WI38 (cell line): ENCODE data around the gene TENT4B.

Source experiments
- H3K4me3 ChIP-seq: 2 replicates; pipeline ENCODE4 v1.5.1; 2011; ENCODE audit warnings: low read depth, mild to moderate bottlenecking, control low read depth, low read length
- TF ChIP-seq, protein P1 (sequence below): IDR thresholded peaks from 2 replicates; pipeline ENCODE4 v1.5.1; 2012; ENCODE audit warnings: low read depth, mild to moderate bottlenecking, control low read depth, low read length

The TENT4B gene

DNA sequence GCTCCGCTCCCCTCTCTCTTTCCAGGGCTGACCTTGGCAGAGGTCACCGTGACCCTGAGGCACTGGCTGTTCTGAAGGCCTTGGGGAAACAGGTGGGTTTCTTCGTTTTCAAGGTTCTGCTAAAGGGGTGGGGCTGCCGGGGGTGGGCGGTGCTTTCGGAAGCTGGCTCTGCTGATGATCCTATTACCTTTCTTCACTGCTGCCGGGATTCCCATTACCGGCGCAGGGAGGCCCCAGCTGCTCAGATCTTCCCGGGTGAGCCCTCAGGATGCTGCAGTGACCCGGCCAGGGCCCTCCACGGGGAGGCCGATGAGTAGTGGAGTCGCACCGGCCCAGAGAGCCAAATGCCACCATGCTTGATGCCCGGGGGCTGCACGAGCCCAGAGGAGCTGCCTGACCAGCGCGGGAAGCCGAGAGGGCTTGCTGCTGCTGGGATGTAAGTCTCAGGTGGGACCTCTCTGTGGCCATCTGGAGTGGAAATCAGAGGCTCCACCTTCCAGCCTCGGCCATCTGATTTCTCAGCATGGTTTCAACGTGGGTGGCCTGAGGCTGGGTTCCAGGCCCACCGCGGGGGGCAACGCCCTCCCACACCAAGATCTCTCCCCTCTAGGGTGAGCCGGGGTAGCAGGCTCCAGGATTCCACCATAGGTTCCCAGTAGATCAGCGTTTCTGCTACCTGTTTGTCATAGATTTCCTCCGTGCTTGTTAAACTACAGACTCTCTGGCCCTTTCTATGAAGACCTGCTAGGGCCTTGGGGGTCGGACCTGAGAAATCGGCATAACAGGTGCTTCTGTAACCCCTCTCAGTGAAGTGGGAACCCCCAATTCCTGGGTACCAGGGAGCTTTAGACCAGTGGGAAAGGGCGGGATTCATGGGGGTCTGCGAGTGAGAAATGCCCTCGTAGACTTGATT lies 91.7 kb downstream of the TENT4B start:
- TF ChIP-seq, protein P1, sequence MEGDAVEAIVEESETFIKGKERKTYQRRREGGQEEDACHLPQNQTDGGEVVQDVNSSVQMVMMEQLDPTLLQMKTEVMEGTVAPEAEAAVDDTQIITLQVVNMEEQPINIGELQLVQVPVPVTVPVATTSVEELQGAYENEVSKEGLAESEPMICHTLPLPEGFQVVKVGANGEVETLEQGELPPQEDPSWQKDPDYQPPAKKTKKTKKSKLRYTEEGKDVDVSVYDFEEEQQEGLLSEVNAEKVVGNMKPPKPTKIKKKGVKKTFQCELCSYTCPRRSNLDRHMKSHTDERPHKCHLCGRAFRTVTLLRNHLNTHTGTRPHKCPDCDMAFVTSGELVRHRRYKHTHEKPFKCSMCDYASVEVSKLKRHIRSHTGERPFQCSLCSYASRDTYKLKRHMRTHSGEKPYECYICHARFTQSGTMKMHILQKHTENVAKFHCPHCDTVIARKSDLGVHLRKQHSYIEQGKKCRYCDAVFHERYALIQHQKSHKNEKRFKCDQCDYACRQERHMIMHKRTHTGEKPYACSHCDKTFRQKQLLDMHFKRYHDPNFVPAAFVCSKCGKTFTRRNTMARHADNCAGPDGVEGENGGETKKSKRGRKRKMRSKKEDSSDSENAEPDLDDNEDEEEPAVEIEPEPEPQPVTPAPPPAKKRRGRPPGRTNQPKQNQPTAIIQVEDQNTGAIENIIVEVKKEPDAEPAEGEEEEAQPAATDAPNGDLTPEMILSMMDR: no peak

DNA sequence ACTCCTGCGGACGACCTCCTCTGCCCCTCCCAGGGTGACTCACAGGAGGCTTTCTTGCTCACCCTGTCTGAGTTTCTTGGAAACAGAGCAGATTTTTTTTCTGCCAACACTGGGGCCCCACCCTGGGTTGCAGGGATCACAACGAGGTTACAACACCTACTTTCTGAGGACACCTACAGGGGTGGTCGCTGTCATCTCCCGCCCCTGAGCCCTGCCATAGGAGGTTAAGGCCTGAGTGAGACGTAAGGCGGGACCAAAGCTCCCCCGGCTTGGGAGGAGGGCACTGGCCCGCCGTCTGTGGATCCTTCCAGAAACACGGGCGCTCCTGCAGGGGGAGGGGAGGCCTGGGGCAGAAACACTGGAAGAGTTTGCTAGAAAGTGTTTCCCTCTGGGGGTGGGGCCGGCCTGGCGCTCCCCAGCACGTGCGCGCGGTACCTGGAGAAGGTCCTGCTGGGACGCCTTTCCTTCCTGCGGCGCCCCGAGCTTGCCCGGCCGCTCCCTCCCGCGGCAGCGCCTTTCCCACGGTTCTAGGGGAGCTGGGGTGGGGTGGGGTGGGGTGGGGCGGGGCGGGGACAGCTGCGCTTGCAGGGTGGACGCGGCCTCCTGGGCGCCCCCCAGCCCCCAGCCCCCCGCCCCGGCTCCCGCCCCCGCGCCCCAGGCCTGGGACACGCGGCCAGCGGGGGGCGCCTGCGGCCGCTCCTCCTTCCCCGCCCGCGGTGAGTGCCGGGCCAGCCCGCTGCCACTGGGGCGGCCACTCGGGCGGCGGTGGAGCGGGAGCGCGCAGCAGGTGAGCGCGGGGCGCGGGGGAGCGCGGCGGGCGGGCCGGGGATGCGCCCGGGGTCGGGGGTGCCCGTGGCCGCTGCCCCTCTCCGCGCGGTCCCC lies 92.6 kb downstream of the TENT4B start:
- H3K4me3 ChIP-seq: peak overlapping the region; percentile 67
- TF ChIP-seq, protein P1: no peak

More for the DNA sequence above, 91.7 kb downstream of the TENT4B start:
- H3K4me3 ChIP-seq: peak overlapping the region; percentile 55; the same call in 1 of the 2 replicates

DNA sequence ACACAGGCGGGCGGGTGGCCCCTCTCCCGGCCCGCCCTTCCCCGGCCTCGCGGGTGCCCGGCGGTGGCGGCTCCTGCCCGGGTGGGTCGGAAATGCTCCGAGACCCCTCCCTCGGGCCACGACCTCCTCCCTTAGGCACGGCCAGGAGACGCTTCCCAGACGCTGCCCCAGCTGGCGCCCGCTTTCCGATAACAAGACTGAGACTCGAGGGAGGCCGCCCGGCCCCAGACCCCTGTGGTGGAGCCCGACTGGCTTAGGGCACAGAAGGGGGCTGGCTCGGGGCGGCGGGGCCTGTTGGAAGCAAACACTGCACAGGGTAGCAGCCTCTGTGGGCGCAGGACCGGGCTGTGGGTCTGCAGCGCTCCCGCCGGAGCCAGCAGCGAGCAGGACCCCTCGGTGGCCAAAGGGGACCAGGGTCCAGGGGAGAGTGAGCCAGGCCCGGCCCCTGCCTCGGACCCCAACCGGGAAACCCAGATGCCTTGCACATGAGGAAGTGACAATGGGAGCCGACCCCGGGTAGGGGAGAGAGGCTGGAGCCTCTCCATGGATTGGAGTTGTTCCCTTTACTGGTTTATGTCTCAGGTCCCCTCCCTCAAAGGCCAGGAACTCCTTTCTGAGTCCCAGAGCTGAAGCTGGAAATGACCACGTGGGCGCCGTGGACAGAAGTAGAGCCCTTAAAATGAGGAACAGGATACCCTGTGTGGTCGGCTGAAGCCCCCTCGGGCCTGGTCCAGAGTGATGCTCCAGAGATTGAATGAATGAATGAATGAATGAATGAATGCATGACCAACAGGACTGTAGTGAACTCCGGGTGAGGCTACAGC lies 93.4 kb downstream of the TENT4B start:
- peak overlapping the region; percentile 67 for H3K4me3 ChIP-seq
- TF ChIP-seq, protein P1: no peak

DNA sequence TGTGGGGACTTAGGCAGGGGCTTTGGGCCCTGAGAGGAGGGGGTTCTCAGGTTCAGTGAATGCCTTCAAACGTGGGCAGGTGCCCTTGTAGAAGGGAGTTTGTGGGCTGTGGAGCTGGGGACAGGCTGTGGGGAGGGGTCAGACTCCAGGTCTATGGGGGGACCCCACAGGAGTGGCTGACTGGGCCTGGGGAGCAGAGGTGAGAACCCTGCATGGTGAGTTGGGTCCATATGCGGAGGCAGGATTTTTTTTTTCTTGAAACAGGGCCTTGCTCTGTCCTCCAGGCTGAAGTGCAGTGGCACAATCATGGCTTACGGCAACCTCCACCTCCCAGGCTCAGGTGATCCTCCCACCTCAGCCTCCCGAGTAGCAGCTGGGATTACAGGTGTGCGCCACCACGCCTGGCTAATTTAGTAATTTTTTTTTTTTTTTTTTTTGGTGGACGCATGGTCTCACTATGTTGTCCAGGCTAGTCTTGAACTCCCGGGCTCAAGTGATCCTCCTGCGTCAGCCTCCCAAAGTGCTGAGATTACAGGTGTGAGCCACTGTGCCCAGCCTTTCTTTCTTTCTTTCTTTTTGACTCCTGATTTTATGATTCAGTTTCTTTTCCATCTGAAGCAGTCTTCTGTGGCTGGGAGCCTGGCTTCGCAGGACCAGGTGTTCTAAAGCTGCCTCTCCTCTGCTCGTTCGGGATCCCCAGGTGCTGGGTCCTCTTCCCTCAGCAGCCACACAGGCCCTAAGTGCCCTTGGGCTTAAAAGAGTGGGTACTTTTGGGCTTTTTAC lies 94.2 kb downstream of the TENT4B start:
- no peak overlapping the region for H3K4me3 ChIP-seq
- TF ChIP-seq, protein P1: no peak

DNA sequence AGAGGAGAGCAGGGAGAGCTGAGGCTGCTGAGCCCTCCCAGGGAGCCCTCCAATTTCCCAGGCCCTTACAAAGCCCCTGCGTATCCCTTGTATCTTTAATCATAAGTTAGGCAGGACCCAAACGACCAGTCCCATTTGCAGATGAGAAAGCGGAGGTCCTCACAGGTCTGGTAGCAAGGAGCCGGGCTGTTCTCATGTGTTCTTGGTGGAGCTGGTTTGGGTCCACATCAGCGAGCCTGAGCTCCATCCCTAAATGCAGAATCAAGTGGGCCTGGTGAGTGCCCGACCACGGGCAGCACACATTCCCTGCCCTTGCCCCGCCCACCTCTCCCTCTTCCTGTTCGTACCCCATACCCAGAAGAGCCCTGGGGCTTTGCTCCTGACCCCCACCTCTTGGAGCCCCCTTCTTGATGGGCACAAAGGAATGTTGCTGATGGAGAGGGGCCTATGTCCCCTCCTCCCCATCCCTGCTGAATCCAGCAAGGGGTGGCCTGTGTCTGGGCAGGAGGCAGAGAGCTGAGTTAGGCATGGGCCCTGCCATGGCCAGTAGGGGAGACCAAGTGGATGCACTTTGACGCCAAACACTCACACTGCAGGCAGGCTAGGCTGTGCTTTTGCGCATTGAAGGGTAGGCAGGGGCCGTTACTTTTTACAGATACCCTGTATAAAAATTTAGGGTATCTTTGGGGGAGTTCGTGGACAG lies 95.0 kb downstream of the TENT4B start:
- TF ChIP-seq, protein P1: no peak
- no peak overlapping the region for H3K4me3 ChIP-seq

DNA sequence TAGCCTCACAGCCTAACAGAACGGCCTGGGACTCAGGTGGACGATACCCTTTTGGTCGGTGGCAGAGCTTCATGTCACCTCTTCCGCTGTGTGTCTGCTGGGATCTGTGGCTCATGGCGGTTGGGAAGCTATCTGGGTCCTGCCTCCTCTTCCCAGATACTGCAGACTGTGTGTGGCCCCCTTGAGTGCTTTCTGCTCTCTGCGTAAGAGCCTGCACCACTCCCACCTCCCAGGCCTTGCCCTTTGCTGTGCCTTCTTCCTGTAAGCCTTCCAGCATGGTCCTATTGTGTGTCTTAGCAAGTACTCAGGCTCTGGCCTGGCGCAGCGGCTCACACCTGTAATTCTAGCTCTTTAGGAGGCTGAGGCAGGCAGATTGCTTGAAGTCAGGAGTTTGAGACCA lies 95.7 kb downstream of the TENT4B start:
- no peak overlapping the region for H3K4me3 ChIP-seq
- TF ChIP-seq, protein P1: no peak
